LNCaP clone FGC (cell line): Measurements from ENCODE around the gene LSM3.
"Not testable (repeated sequence)": the region's sequence is repeated elsewhere in the genome, so short reads cannot be mapped to it uniquely, and the experiment has no call there.

Experiments
- DNase-seq: peaks from one replicate; pipeline ENCODE4 v3.0.0-alpha.2; 2011; ENCODE audit warnings: low read depth
- H3K4me3 ChIP-seq: 2 replicates; pipeline ENCODE4 v1.5.1; 2011; ENCODE audit warnings: mild to moderate bottlenecking, low read depth, low read length, control low read depth
- CTCF ChIP-seq: IDR thresholded peaks from 2 replicates; pipeline ENCODE4 v1.5.1; 2012; ENCODE audit warnings: mild to moderate bottlenecking; ENCODE audit not compliant: control insufficient read depth, insufficient read depth; ENCODE audit errors: extremely low read depth

LSM3 gene

GRCh38 chr3:14225421-14225820, 46.8 kb downstream of the LSM3 start:
- no peak overlapping the region for H3K4me3 ChIP-seq
- DNase-seq, result no peak
- no peak for TF ChIP-seq CTCF

- H3K4me3 ChIP-seq, DNase-seq: not testable (repeated sequence)
These were observed 47.7 kb downstream of the LSM3 start for GRCh38 chr3:14226351-14226750.

- peak overlapping the region; percentile 13; the same call in 1 of the 2 replicates for H3K4me3 ChIP-seq
- no peak for TF ChIP-seq CTCF
- peak; percentile 72 for DNase-seq
These were observed 49.2 kb downstream of the LSM3 start for GRCh38 chr3:14227856-14228255.

- peak overlapping the region; percentile 9; the same call in 1 of the 2 replicates for H3K4me3 ChIP-seq
- TF ChIP-seq CTCF, result no peak
- DNase-seq, result peak; percentile 71
These were observed 50.3 kb downstream of the LSM3 start for GRCh38 chr3:14228681-14229470.

GRCh38 chr3:14229695-14230094, 51.1 kb downstream of the LSM3 start:
- peak; percentile 59 for DNase-seq
- H3K4me3 ChIP-seq, result 0 out of 2 replicates have a peak overlapping the region, but pooled peaks have one; percentile 8

GRCh38 chr3:14230729-14231128, 52.1 kb downstream of the LSM3 start:
- H3K4me3 ChIP-seq, result no peak overlapping the region
- no peak for TF ChIP-seq CTCF
- no peak for DNase-seq

GRCh38 chr3:14231145-14231990, 52.8 kb downstream of the LSM3 start:
- no peak for TF ChIP-seq CTCF
- DNase-seq, result no peak

More at GRCh38 chr3:14231145-14231990, 52.8 kb downstream of the LSM3 start:
- H3K4me3 ChIP-seq, result no peak overlapping the region
